Glomerular endothelial cell (primary cell): ENCODE results near the gene VWA1. TPM values are rescaled to one million over a fixed set of nuclear protein-coding genes. Genes with fewer than 3 reads are reported as not detected.

Experiments
- DNase-seq: peaks from one replicate; pipeline ENCODE4 v3.0.0-alpha.2; 2011; ENCODE audit warnings: low read depth, low spot score; ENCODE audit errors: extremely low read depth
- total RNA-seq: library from RNA; depleted of rRNA; stranded (reverse); fragments of >200 nt; gene quantifications from 2 replicates; pipeline ENCODE4 v1.2.3, GENCODE V29; 2015

VWA1 gene
- 21.4 and 34.8 TPM in 2 replicates for total RNA-seq

GRCh38 chr1:1435106-1435903 is at the start of gene VWA1:
Gene VWA1, plus strand, starts transcription at chr1:1435690. Its CDS starts 59 bp downstream, at chr1:1435749.
- no peak for DNase-seq

GRCh38 chr1:1385931-1386330 is 49.6 kb upstream of the VWA1 start:
- DNase-seq = no peak

- DNase-seq = no peak
These were observed 48.1 kb upstream of the VWA1 start for GRCh38 chr1:1387098-1388077.

- DNase-seq = no peak
These were observed 47.4 kb upstream of the VWA1 start for GRCh38 chr1:1388078-1388472.

- no peak for DNase-seq
These were observed 44.8 kb upstream of the VWA1 start for GRCh38 chr1:1390675-1391074.

- no peak for DNase-seq
These were observed 44.3 kb upstream of the VWA1 start for GRCh38 chr1:1391225-1391624.

GRCh38 chr1:1393014-1393413 is 42.5 kb upstream of the VWA1 start:
- no peak for DNase-seq

GRCh38 chr1:1393428-1393827 is 42.1 kb upstream of the VWA1 start:
- no peak for DNase-seq

- no peak for DNase-seq
These were observed 41.4 kb upstream of the VWA1 start for GRCh38 chr1:1394116-1394515.

GRCh38 chr1:1395166-1395565 is 40.3 kb upstream of the VWA1 start:
- no peak for DNase-seq

GRCh38 chr1:1397839-1398523 is 37.5 kb upstream of the VWA1 start:
- no peak for DNase-seq

- DNase-seq = no peak
These were observed 36.8 kb upstream of the VWA1 start for GRCh38 chr1:1398677-1399186.

GRCh38 chr1:1399187-1399871 is 36.2 kb upstream of the VWA1 start, which contains the start of gene CCNL2:
Gene CCNL2, minus strand, starts transcription at chr1:1399335. Its CDS starts 29 bp downstream, at chr1:1399306.
- DNase-seq = peak; percentile 69

- DNase-seq = no peak
These were observed 35.5 kb upstream of the VWA1 start for GRCh38 chr1:1399872-1400575.

GRCh38 chr1:1400576-1401456 is 34.7 kb upstream of the VWA1 start:
- DNase-seq = no peak

GRCh38 chr1:1401457-1402010 is 34.0 kb upstream of the VWA1 start:
- DNase-seq = no peak

GRCh38 chr1:1402072-1402900 is 33.2 kb upstream of the VWA1 start:
- DNase-seq = peak; percentile 25
